Keratinocyte (primary cell): ENCODE data around the gene COL21A1. TPM values are rescaled to one million over a fixed set of nuclear protein-coding genes. Genes with fewer than 3 reads are reported as not detected.

Source experiments
- DNase-seq: peaks from one replicate; pipeline ENCODE4 v3.0.0-alpha.2; 2011; ENCODE audit warnings: low read depth, missing footprints, low spot score
- FAIRE-seq: peaks from 2 replicates; lab custom pipeline; 2011; peaks lifted over from hg19 to GRCh38; lab: Jason Lieb, UNC
- H2AFZ ChIP-seq: 2 replicates; pipeline ENCODE4 v1.6.0; 2012; ENCODE audit warnings: low read length, control low read depth, inconsistent platforms; ENCODE audit not compliant: control insufficient read depth
- H3K27ac ChIP-seq: 2 replicates; pipeline ENCODE4 v1.5.1; 2011; ENCODE audit warnings: low read length; ENCODE audit not compliant: control insufficient read depth, insufficient read depth
- H3K27me3 ChIP-seq: 3 replicates; pipeline ENCODE4 v1.6.0; 2011; ENCODE audit warnings: low read length; ENCODE audit not compliant: control insufficient read depth, insufficient read depth; ENCODE audit errors: extremely low read depth
- H3K36me3 ChIP-seq, 2 experiments: 2 replicates in 1 of 2; 3 replicates in 1 of 2; pipeline ENCODE4 v1.5.1; 2011; ENCODE audit warnings: low read length in 2 of 2, mild to moderate bottlenecking in 1 of 2; ENCODE audit not compliant: control insufficient read depth in 2 of 2, insufficient read depth in 2 of 2; ENCODE audit errors: extremely low read depth in 1 of 2
- H3K4me1 ChIP-seq: 3 replicates; pipeline ENCODE4 v1.5.1; 2011; ENCODE audit warnings: low read length; ENCODE audit not compliant: control insufficient read depth, insufficient read depth; ENCODE audit errors: extremely low read depth
- H3K4me2 ChIP-seq: 3 replicates; pipeline ENCODE4 v1.6.0; 2011; ENCODE audit warnings: low read depth, low read length; ENCODE audit not compliant: control insufficient read depth, insufficient read depth; ENCODE audit errors: extremely low read depth
- H3K4me3 ChIP-seq, 3 experiments: fragments of 200-600 bp in 1 of 3; sonication (generic) in 1 of 3; 2 replicates in 2 of 3; 3 replicates in 1 of 3; pipeline ENCODE4 v1.5.1; 2011 to 2016; ENCODE audit warnings: low read length in 3 of 3, mild to moderate bottlenecking in 3 of 3, control low read depth in 2 of 3, inconsistent platforms in 1 of 3, low read depth in 1 of 3, mixed read lengths in 1 of 3, mixed run types in 1 of 3, moderate library complexity in 1 of 3; ENCODE audit not compliant: control insufficient read depth in 2 of 3, insufficient read depth in 2 of 3; ENCODE audit errors: extremely low read depth in 1 of 3
- H3K79me2 ChIP-seq: 2 replicates; pipeline ENCODE4 v1.6.0; 2012; ENCODE audit warnings: low read length; ENCODE audit not compliant: control insufficient read depth, insufficient read depth
- H3K9ac ChIP-seq: 3 replicates; pipeline ENCODE4 v1.6.0; 2011; ENCODE audit warnings: low read length; ENCODE audit not compliant: control insufficient read depth, insufficient read depth; ENCODE audit errors: extremely low read depth
- H3K9me1 ChIP-seq: 3 replicates; pipeline ENCODE4 v1.6.0; 2011; ENCODE audit warnings: low read length; ENCODE audit not compliant: control insufficient read depth, insufficient read depth; ENCODE audit errors: extremely low read depth
- H3K9me3 ChIP-seq: 2 replicates; pipeline ENCODE4 v1.5.1; 2012; ENCODE audit warnings: low read depth, low read length; ENCODE audit not compliant: control insufficient read depth
- H4K20me1 ChIP-seq: 3 replicates; pipeline ENCODE4 v1.6.0; 2011; ENCODE audit warnings: low read length; ENCODE audit not compliant: control insufficient read depth, insufficient read depth; ENCODE audit errors: extremely low read depth
- EZH2 ChIP-seq: IDR thresholded peaks from one replicate; pipeline ENCODE4 v1.6.1; 2012; ENCODE audit warnings: inconsistent platforms, mild to moderate bottlenecking, low read length, moderate library complexity
- dilution Hi-C: fragments of 300-500 bp; cut with MboI; formaldehyde crosslinking; loops from one replicate; pipeline ENCODE4 v1.7.0; 2020; ENCODE audit warnings: low sequenced_read_pairs; ENCODE audit not compliant: extremely low pct_ligation_motif_present
- polyA plus RNA-seq, 5 experiments: library from polyadenylated mRNA; depleted of rRNA in 3 of 5; stranded (reverse) in 3 of 5; stranded (forward) in 1 of 5; unstranded in 1 of 5; fragments of >200 nt; gene quantifications; 1 replicate in 1 of 5; 2 replicates in 3 of 5; 3 replicates in 1 of 5; pipeline versions ENCODE4 v1.2.1 to v1.2.3, GENCODE V29; 2011 to 2012; ENCODE audit warnings: missing spikeins in 2 of 5, low read depth in 1 of 5, low replicate concordance in 1 of 5
- TF ChIP-seq, protein P1 (sequence below), 3 experiments: IDR thresholded peaks in 1 of 3; conservative IDR thresholded peaks in 1 of 3; optimal IDR thresholded peaks in 1 of 3; 2 replicates in 2 of 3; 3 replicates in 1 of 3; pipeline versions ENCODE3 to v1.5.1; 2011; ENCODE audit warnings: low read length in 3 of 3, mild to moderate bottlenecking in 3 of 3, moderate library complexity in 2 of 3, control low read depth in 1 of 3, inconsistent platforms in 1 of 3; ENCODE audit not compliant: insufficient read depth in 2 of 3; ENCODE audit errors: extremely low read depth in 1 of 3

The COL21A1 gene
- polyA plus RNA-seq, 1 donor (not counting 4 experiments of a cell fraction or from before 2014, with no cell fraction given) = 0.16 TPM

- Histone ChIP-seq H3K36me3 (no peaks in the 10 kb centered on the region), H3K27me3 (no peaks in the 10 kb centered on the region), H3K4me2 (no peak overlapping the region), H3K79me2 (no peaks in the 10 kb centered on the region), H3K4me3 (no peak overlapping the region), H3K9ac (no peak overlapping the region), H3K4me1 (no peaks in the 10 kb centered on the region), H4K20me1 (no peaks in the 10 kb centered on the region), H3K9me1 (no peaks in the 10 kb centered on the region), H2AFZ (no peak overlapping the region), H3K9me3 (no peaks in the 10 kb centered on the region), H3K27ac (no peak overlapping the region)
- dilution Hi-C loops = loop anchor here (25.0 kb wide), 1 partner anchor 247 kb away; no protein-coding TSS in a partner anchor
- TF ChIP-seq, protein P1, sequence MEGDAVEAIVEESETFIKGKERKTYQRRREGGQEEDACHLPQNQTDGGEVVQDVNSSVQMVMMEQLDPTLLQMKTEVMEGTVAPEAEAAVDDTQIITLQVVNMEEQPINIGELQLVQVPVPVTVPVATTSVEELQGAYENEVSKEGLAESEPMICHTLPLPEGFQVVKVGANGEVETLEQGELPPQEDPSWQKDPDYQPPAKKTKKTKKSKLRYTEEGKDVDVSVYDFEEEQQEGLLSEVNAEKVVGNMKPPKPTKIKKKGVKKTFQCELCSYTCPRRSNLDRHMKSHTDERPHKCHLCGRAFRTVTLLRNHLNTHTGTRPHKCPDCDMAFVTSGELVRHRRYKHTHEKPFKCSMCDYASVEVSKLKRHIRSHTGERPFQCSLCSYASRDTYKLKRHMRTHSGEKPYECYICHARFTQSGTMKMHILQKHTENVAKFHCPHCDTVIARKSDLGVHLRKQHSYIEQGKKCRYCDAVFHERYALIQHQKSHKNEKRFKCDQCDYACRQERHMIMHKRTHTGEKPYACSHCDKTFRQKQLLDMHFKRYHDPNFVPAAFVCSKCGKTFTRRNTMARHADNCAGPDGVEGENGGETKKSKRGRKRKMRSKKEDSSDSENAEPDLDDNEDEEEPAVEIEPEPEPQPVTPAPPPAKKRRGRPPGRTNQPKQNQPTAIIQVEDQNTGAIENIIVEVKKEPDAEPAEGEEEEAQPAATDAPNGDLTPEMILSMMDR (optimal IDR thresholded peaks at IDR 0.05 in 1 of 3, IDR thresholded peaks at IDR 0.05 in 1 of 3, conservative IDR thresholded peaks at IDR 0.05 in 1 of 3; ENCODE audit: extremely low read depth in 1 of 3, insufficient read depth in 2 of 3, low read length in 3 of 3) = no peak
- TF ChIP-seq EZH2 = no peak
- FAIRE-seq = no peak
- DNase-seq = no peak
Observed at GRCh38 chr6:56259234-56260077, 12.1 kb upstream of the COL21A1 start.

- Histone ChIP-seq H3K9me3 (no peaks in the 10 kb centered on the region), H3K4me2 (no peak overlapping the region), H3K9me1 (no peaks in the 10 kb centered on the region), H3K36me3 (no peaks in the 10 kb centered on the region), H3K9ac (no peak overlapping the region), H3K79me2 (no peaks in the 10 kb centered on the region), H3K27ac (no peak overlapping the region), H3K4me3 (no peak overlapping the region), H4K20me1 (no peaks in the 10 kb centered on the region), H3K4me1 (no peaks in the 10 kb centered on the region), H3K27me3 (no peaks in the 10 kb centered on the region), H2AFZ (no peak overlapping the region)
- DNase-seq = no peak
- TF ChIP-seq, protein P1 (optimal IDR thresholded peaks at IDR 0.05 in 1 of 3, IDR thresholded peaks at IDR 0.05 in 1 of 3, conservative IDR thresholded peaks at IDR 0.05 in 1 of 3; ENCODE audit: extremely low read depth in 1 of 3, insufficient read depth in 2 of 3, low read length in 3 of 3) = no peak
- no peak for TF ChIP-seq EZH2
- FAIRE-seq = no peak
- dilution Hi-C loops = loop anchor here (25.0 kb wide), 1 partner anchor 243 kb away; no protein-coding TSS in a partner anchor
Observed at GRCh38 chr6:56255349-56255748, 8.0 kb upstream of the COL21A1 start.
